GM21447 (cell line): ENCODE measurements around the gene NFAT5.

Experiments used
- ATAC-seq: cut with Tn5 transposase; IDR thresholded peaks from one replicate; pipeline ENCODE4 v1.9.1; 2021; ENCODE audit not compliant: unreplicated experiment

The NFAT5 gene

GRCh38 chr16:69701452-69701851, 135.7 kb downstream of the NFAT5 start:
- no peak for ATAC-seq

GRCh38 chr16:69701866-69702265, 136.1 kb downstream of the NFAT5 start:
- no peak for ATAC-seq

- no peak for ATAC-seq
Observed at GRCh38 chr16:69703638-69704037, 137.9 kb downstream of the NFAT5 start.

GRCh38 chr16:69706256-69706974, 140.6 kb downstream of the NFAT5 start:
- ATAC-seq = no peak

GRCh38 chr16:69706975-69707340, 141.2 kb downstream of the NFAT5 start:
- ATAC-seq = no peak

- no peak for ATAC-seq
Observed at GRCh38 chr16:69707920-69708683, 142.3 kb downstream of the NFAT5 start.

GRCh38 chr16:69709456-69710084, 143.8 kb downstream of the NFAT5 start:
- no peak for ATAC-seq

GRCh38 chr16:69711115-69711740, 145.5 kb downstream of the NFAT5 start:
- ATAC-seq = no peak

GRCh38 chr16:69712277-69712676, 146.5 kb downstream of the NFAT5 start:
- ATAC-seq = no peak

GRCh38 chr16:69712914-69713581, 147.3 kb downstream of the NFAT5 start:
- ATAC-seq = no peak

- no peak for ATAC-seq
Observed at GRCh38 chr16:69717066-69717465, 151.3 kb downstream of the NFAT5 start.

GRCh38 chr16:69718111-69718764, 152.5 kb downstream of the NFAT5 start:
- ATAC-seq = no peak

GRCh38 chr16:69720822-69721430, 155.2 kb downstream of the NFAT5 start:
- ATAC-seq = no peak

GRCh38 chr16:69721441-69721957, 155.7 kb downstream of the NFAT5 start:
- ATAC-seq = no peak

GRCh38 chr16:69724414-69724873, 158.7 kb downstream of the NFAT5 start:
- no peak for ATAC-seq

GRCh38 chr16:69724981-69725479, 159.3 kb downstream of the NFAT5 start:
- ATAC-seq = no peak

GRCh38 chr16:69725480-69726312, 159.9 kb downstream of the NFAT5 start:
- no peak for ATAC-seq

GRCh38 chr16:69726313-69727060, 160.7 kb downstream of the NFAT5 start, which contains the start of gene NQO1:
Gene NQO1 (minus strand): TSS chr16:69726560. CDS start chr16:69726439, 121 bp downstream.
- ATAC-seq = peak; percentile 99
